AG04450 (cell line): ENCODE results near the gene TMEM120B. TPM values are rescaled to one million over a fixed set of nuclear protein-coding genes. Genes with fewer than 3 reads are reported as not detected.

Experiments used
- CTCF ChIA-PET: fragments of 300-600, 350-600 bp; formaldehyde crosslinking; extraction: SDS; loops from one replicate; lab custom pipeline; 2022; ENCODE audit warnings: antibody characterized with exemption, inconsistent platforms; lab: Charles Lee
- POLR2A ChIA-PET: fragments of 350-600 bp; formaldehyde crosslinking; extraction: SDS; loops from one replicate; lab custom pipeline; 2021; ENCODE audit warnings: antibody characterized with exemption, inconsistent platforms; lab: Yijun Ruan, JAX
- DNase-seq: peaks from one replicate; pipeline ENCODE4 v3.0.0-alpha.2; 2011; ENCODE audit warnings: low read depth, low spot score
- H3K27ac ChIP-seq: one replicate; pipeline ENCODE4 v1.5.1; 2012; ENCODE audit warnings: low read depth, low read length, control low read depth
- H3K27me3 ChIP-seq: one replicate; pipeline ENCODE4 v1.6.0; 2012; ENCODE audit warnings: low read length; ENCODE audit not compliant: control insufficient read depth, insufficient read depth
- H3K4me3 ChIP-seq: 2 replicates; pipeline ENCODE4 v1.5.1; 2011; ENCODE audit warnings: mild to moderate bottlenecking, low read depth, low read length, control low read depth
- H3K9me3 ChIP-seq: 2 replicates; pipeline ENCODE4 v1.5.1; 2012; ENCODE audit warnings: low read length; ENCODE audit not compliant: control insufficient read depth, insufficient read depth
- CTCF ChIP-seq: IDR thresholded peaks from 2 replicates; pipeline ENCODE4 v1.5.1; 2011; ENCODE audit warnings: low read depth, low read length, control low read depth, inconsistent platforms
- polyA plus RNA-seq: library from polyadenylated mRNA; depleted of rRNA; stranded (reverse); fragments of >200 nt; gene quantifications from 2 replicates; pipeline ENCODE4 v1.2.3, GENCODE V29; 2011

Gene TMEM120B
- polyA plus RNA-seq, 1 experiment: 11.1 TPM

GRCh38 chr12:121823101-121823726 lies 110.7 kb downstream of the TMEM120B start:
- ChIA-PET POLR2A (no interaction called here), CTCF (interaction anchor here (0.6 to 3.8 kb wide), 3 partner anchors 11 to 71 kb away, joined by 3 to 20 read pairs (median 5); no protein-coding TSS in a partner anchor)
- Histone ChIP-seq H3K27ac (no peak overlapping the region), H3K27me3 (no peaks in the 10 kb centered on the region), H3K9me3 (no peaks in the 10 kb centered on the region; the same call in 1 of the 2 replicates), H3K4me3 (no peak overlapping the region)
- peak; percentile 11; the same call in 1 of the 2 replicates for TF ChIP-seq CTCF
- no peak for DNase-seq

- ChIA-PET CTCF (interaction anchor here (0.6 to 3.8 kb wide), 4 partner anchors 12 to 71 kb away, joined by 3 to 20 read pairs (median 10); partner anchors contain the start of gene RHOF), POLR2A (no interaction called here)
- TF ChIP-seq CTCF: no peak
These were observed 111.2 kb downstream of the TMEM120B start for GRCh38 chr12:121823727-121824115.

GRCh38 chr12:121825041-121825523 lies 112.5 kb downstream of the TMEM120B start:
- H3K27ac ChIP-seq: no peak overlapping the region
- H3K4me3 ChIP-seq: no peak overlapping the region
- TF ChIP-seq CTCF: no peak
- H3K27me3 ChIP-seq: no peaks in the 10 kb centered on the region
- H3K9me3 ChIP-seq: no peaks in the 10 kb centered on the region; the same call in 1 of the 2 replicates
- no peak for DNase-seq
- POLR2A ChIA-PET: interaction anchor here (0.6 to 0.8 kb wide), 2 partner anchors 10 to 67 kb away, joined by 4 read pairs; no protein-coding TSS in a partner anchor
- CTCF ChIA-PET: interaction anchor here (1.4 to 3.8 kb wide), 3 partner anchors 12 to 31 kb away, joined by 6 to 20 read pairs (median 15); partner anchors contain the start of gene RHOF

More at GRCh38 chr12:121823727-121824115, 111.2 kb downstream of the TMEM120B start:
- DNase-seq: no peak
- H3K27ac ChIP-seq: no peak overlapping the region
- no peaks in the 10 kb centered on the region; the same call in 1 of the 2 replicates for H3K9me3 ChIP-seq
- no peak overlapping the region for H3K4me3 ChIP-seq
- no peaks in the 10 kb centered on the region for H3K27me3 ChIP-seq

GRCh38 chr12:121826318-121827150 lies 114.0 kb downstream of the TMEM120B start:
- no peak for TF ChIP-seq CTCF
- Histone ChIP-seq H3K9me3 (no peaks in the 10 kb centered on the region; the same call in 1 of the 2 replicates), H3K27ac (no peak overlapping the region), H3K27me3 (no peaks in the 10 kb centered on the region), H3K4me3 (no peak overlapping the region)
- DNase-seq: no peak
- CTCF ChIA-PET: interaction anchor here (0.7 to 3.8 kb wide), 3 partner anchors 11 to 32 kb away, joined by 3 to 20 read pairs (median 15); partner anchors contain the start of gene RHOF
- POLR2A ChIA-PET: interaction anchor here (0.6 kb wide), 1 partner anchor 12 kb away, joined by 8 read pairs; no protein-coding TSS in a partner anchor
